Measurements from ENCODE around the gene GBP2. TPM values are rescaled to one million over a fixed set of nuclear protein-coding genes. Genes with fewer than 3 reads are reported as not detected.
"Not testable (repeated sequence)": the region's sequence is repeated elsewhere in the genome, so short reads cannot be mapped to it uniquely, and the experiment has no call there.

The GBP2 gene
- polyA plus RNA-seq, 10 donors, result 1.3 to 8.0 (median 1.7) TPM

GRCh38 chr1:89128003-89128458 lies 2.1 kb upstream of the GBP2 start:
- not testable (repeated sequence) for DNase-seq

- DNase-seq, result not testable (repeated sequence)
Observed at GRCh38 chr1:89126602-89127565, 970 bp upstream of the GBP2 start.

- DNase-seq, result no peak
Observed at GRCh38 chr1:89125240-89125912, 538 bp downstream of the GBP2 start.

GRCh38 chr1:89121641-89122040 lies 4.3 kb downstream of the GBP2 start:
- no peak for DNase-seq

GRCh38 chr1:89114662-89115061 lies 11.3 kb downstream of the GBP2 start:
- DNase-seq, result no peak

- DNase-seq, result no peak
Observed at GRCh38 chr1:89112871-89113613, 12.9 kb downstream of the GBP2 start.

- no peak for DNase-seq
Observed at GRCh38 chr1:89104687-89105086, 21.2 kb downstream of the GBP2 start.

GRCh38 chr1:89104147-89104546 lies 21.8 kb downstream of the GBP2 start:
- DNase-seq, result peak in 1 of 3 donors; percentile 32

- no peak for DNase-seq
Observed at GRCh38 chr1:89102021-89102420, 23.9 kb downstream of the GBP2 start.

- DNase-seq, result no peak
Observed at GRCh38 chr1:89100412-89100811, 25.5 kb downstream of the GBP2 start.

GRCh38 chr1:89098857-89099256 lies 27.1 kb downstream of the GBP2 start:
- DNase-seq, result no peak

GRCh38 chr1:89095737-89096136 lies 30.2 kb downstream of the GBP2 start:
- DNase-seq, result no peak

- no peak for DNase-seq
Observed at GRCh38 chr1:89089962-89090361, 36.0 kb downstream of the GBP2 start.

GRCh38 chr1:89088572-89088971 lies 37.3 kb downstream of the GBP2 start:
- no peak for DNase-seq

GRCh38 chr1:89087241-89087640 lies 38.7 kb downstream of the GBP2 start:
- no peak for DNase-seq

GRCh38 chr1:89085781-89086180 lies 40.1 kb downstream of the GBP2 start:
- DNase-seq, result peak in 2 of 3 donors; percentile 12 to 29

- DNase-seq, result peak in 1 of 3 donors; percentile 11
Observed at GRCh38 chr1:89081005-89081404, 44.9 kb downstream of the GBP2 start.

- DNase-seq, result not testable (repeated sequence)
Observed at GRCh38 chr1:89080068-89080467, 45.8 kb downstream of the GBP2 start.

GRCh38 chr1:89072466-89073065 lies 53.3 kb downstream of the GBP2 start:
- DNase-seq, result not testable (repeated sequence)

GRCh38 chr1:89070509-89070908 lies 55.4 kb downstream of the GBP2 start:
- DNase-seq, result no peak

- DNase-seq, result peak in 2 of 3 donors; percentile 9 to 25
Observed at GRCh38 chr1:89069951-89070350, 56.0 kb downstream of the GBP2 start.

GRCh38 chr1:89068291-89068690 lies 57.6 kb downstream of the GBP2 start:
- no peak for DNase-seq

All from muscle of back (tissue), 11 donors.